ENCODE data around the gene KMT5B.

DNA sequence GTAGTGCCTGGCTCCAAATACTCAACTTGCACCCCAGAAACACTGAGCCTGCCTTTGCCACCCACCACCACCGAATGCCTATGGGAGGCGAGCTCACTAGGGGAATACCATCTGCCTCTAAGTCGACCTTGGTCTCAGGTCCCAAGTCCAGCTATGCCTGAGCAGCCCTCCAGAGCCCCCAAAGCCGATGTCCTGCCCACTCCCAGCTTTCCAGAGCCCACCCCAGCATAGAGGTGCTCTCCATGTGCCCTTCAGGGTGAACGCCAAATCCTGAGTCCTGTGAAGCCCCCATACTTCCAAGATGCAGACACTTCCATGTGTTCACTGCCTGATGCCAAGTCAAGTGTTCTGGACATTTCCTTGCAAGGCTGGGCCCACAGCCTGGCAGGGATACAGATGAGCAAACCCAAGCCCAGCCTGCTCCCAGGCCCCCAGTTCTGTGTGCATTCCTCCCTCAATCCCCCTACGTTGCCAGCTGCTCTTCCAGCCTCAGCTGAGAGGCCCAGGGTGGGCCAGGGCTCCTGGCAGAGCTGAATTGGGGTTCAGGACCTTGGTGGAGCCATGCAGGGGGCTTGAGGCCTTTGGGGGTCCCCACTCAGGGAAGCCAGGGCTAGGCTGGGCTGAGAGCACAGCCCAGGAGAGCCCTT lies 2.6 kb upstream of the KMT5B start:
- TF ChIP-seq, protein P1, sequence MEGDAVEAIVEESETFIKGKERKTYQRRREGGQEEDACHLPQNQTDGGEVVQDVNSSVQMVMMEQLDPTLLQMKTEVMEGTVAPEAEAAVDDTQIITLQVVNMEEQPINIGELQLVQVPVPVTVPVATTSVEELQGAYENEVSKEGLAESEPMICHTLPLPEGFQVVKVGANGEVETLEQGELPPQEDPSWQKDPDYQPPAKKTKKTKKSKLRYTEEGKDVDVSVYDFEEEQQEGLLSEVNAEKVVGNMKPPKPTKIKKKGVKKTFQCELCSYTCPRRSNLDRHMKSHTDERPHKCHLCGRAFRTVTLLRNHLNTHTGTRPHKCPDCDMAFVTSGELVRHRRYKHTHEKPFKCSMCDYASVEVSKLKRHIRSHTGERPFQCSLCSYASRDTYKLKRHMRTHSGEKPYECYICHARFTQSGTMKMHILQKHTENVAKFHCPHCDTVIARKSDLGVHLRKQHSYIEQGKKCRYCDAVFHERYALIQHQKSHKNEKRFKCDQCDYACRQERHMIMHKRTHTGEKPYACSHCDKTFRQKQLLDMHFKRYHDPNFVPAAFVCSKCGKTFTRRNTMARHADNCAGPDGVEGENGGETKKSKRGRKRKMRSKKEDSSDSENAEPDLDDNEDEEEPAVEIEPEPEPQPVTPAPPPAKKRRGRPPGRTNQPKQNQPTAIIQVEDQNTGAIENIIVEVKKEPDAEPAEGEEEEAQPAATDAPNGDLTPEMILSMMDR (IDR thresholded peaks at IDR 0.05), result no peak
- no peak for TF ChIP-seq EP300 (IDR thresholded peaks at IDR 0.05)
- no peak for TF ChIP-seq POLR2A (IDR thresholded peaks at IDR 0.05)

Data from sigmoid colon (tissue), 4 donors.